GM19025 (cell line): ENCODE measurements around the gene RIMBP2.
"Not testable (repeated sequence)": the region's sequence is repeated elsewhere in the genome, so short reads cannot be mapped to it uniquely, and the experiment has no call there.

Source experiments
- ATAC-seq: cut with Tn5 transposase; IDR thresholded peaks from one replicate; pipeline ENCODE4 v1.9.1; 2021; ENCODE audit warnings: mild to moderate bottlenecking, low read depth, moderate library complexity; ENCODE audit not compliant: unreplicated experiment

Gene RIMBP2

DNA sequence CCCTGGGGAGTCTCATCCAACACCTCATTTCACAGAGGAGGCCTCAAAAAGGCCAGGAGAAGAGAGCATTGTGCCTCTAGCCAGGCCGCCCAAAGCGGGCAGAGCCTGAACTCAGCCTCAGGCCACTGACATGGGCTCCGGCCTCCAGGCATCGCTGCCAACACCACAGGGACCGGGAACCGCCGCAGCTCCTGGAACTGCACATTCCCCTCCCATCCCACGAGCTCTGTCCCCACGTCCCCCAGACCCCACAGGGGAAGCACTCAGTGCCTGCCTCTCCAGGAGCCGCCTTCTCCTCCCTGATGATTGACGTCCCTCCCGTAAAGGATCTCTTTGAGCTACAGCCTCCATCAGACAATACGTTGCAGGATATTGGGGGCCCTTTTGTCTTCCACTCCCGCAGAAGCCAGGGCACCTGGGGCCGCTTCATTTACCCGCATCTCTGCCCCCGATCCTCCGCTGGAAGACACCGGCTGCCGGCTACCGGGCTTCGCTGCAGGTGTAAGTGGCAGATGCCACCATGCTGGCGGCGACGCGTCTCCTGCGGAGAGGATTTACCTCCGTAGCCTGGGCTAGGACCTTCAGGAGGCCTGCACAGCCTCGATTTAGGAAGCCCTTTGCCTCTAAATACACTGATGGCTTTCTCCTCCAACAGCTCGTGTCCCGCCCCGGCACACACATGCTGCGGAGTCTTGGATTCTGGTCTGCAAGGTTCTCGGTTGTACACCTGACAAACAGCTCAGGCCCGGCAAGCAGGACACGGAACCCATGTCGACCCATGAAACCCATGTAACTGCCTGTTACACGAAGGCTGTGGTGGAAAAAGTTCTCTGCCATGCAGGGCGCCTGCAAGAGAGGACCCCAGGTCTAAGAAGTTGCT is 104.8 kb downstream of the RIMBP2 start:
- ATAC-seq: no peak

DNA sequence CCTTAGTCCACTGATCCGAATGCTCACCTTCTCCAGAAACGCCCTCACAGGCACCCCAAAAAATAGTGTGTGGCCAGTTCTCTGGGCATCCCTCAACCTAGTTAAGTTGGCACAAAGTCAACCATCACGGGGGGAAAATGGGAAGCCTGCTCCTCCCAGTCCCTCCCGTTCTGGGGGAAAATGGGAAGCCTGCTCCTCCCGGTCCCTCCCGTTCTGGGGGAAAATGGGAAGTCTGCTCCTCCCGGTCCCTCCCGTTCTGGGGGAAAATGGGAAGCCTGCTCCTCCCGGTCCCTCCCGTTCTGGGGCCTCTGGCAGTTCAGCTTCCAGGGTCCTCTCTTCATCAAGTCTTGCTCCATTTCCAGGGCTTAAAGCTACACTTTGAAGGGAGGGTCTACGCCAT is 106.1 kb downstream of the RIMBP2 start:
- ATAC-seq: no peak

DNA sequence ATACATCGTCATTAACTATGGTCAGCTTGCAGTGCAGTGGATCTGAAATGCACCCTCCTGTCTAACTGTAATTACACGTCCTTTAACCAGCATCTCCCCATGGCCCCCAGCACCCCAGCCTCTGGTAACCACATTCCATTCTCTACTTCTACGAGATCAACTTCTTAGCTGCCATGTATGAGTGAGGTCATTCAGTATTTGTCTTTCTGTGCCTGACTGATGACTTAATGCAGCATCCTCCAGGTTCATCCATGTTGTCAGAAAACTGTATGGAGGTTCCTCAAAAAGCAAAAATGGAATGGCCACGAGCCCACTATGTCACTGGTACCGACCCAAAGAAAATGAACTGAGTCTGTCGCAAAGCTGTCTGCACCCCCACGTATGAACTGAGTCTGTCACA is 107.3 kb downstream of the RIMBP2 start:
- no peak for ATAC-seq

DNA sequence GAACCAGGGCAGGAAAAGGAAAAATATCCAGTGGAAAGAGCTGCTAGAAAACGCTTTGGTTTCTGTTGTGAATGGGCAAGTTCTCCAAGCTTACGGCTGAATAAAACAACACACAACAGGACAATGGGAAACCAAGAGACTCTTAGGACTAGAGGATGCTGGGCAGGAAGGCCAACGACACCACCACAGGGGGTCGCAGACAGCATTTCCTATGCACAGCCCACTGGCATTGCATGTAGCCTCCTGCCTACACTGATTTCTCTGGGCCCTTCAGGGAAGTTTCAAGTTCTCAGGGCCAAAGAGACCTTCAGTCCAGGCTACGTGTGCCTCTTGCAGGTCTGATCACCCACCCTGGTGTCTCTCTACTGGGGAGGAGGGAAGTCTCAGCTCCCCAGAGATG is 108.0 kb downstream of the RIMBP2 start:
- no peak for ATAC-seq

DNA sequence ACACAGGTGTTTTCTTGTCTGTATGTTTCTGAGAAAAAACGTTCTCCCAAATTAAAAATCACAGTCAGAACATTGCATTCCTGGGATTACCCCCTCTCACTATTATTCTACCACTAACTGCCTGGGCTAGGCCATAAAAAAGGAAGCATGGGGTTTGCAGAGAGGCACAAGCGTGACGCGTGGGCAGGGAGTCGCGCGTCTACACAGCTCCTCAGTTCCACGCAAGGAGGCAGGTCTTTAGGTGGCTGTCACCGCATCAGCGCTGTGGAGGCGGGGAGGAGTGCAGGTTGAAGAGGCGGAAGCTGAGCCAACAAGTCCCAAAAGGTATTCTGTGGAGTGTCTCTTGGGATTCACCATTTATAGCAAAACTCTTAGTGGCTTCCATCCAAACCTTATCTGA is 109.9 kb downstream of the RIMBP2 start:
- no peak for ATAC-seq

DNA sequence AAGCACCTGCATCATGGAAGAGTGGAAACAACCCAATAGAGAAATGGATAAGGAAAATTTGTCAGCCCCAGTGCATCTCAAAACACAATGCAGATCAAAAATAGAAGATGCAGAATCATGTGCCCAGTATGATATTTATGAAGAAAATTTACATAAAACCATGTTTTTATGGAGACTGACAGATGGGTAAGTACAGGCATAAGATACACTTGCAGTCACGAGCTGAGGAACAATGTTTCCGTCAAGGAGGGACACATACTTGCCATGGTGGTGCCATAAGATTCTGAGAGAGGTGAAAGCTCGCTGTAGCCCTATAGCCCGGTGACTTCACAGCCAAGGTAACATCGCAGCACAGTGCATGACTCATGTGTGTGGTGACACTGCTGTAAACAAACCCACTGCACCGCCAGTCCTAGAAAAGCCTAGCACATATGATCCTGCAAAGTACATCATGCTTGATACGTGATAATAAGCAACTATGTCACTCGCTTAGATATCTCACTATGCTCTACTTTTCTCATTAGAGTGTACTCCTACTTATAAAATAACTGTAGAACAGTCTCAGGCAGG is 112.6 kb downstream of the RIMBP2 start:
- no peak for ATAC-seq

DNA sequence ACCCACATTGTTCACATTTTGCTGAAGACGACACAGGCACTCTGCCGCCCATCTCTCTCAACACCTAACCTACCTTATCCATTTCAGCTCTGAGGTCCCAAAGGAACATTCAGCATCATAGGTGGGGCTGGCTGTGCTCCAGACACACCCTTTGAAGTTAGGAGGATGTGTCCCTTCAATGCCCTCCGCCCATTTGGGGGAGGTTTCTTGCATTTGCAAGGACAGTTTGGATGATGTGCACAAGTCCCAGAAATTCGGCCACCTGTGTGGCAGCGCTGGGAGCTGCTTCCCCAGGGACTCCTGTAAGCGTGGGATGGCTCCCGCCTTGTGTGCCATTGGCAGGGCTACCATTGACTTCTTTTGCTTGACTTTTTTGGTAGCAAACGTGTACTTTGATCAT is 113.8 kb downstream of the RIMBP2 start:
- ATAC-seq: no peak

DNA sequence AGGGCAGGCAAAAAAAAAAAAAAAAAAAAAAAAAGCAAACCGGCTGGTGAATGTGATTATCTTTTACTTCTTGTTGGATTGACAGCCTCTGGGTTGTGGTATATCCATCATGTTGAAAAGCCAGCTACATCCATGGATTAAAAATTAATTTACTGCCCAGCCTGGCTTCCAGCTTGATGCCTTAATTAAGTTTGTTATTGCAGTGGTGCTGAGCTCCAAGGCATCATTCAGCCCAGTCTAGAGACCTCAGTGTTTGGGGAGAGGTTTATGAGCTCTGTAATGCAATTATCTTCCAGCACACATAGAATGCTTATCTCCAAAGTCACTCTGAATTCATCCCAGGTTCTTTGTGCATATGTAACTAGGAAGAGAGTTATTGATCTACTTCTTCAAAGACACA is 114.8 kb downstream of the RIMBP2 start:
- no peak for ATAC-seq

DNA sequence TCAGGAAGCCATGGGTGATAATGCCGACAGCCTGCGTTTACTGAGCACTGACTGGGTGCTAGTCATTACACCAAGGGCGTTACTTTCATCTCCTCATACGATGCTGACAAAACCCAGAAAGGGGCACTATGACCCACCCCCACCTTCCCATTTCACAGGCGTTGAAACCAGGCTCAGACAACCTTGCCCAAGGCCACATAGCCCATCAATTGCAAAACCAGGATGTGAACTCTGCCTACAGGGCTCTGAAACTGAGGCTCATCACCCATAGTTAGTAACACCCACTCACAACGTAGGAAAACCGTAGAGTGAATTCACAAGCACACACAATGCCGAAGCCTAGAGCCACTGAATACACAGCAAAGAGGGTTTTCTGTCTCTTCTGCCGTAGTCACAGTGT is 119.9 kb downstream of the RIMBP2 start:
- ATAC-seq: no peak

DNA sequence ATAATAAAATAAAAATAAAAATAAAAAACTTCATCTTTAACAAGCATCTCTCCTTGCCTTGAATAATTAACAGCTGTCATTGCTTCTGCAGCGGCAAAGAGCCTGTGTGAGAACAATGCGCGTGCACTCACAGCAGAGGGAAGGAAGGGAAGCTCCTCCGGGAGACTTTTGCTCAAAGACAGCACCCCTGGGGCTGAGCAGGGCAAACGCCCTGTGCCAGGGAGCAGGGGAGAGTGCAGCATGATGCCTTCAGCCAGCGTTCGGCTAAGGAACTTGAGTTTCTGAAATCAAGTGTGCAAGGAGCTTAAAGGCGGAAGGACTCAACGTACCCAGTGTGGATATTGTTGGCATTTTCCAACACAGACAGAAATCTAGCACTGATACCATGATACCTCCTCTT is 120.5 kb downstream of the RIMBP2 start:
- no peak for ATAC-seq

DNA sequence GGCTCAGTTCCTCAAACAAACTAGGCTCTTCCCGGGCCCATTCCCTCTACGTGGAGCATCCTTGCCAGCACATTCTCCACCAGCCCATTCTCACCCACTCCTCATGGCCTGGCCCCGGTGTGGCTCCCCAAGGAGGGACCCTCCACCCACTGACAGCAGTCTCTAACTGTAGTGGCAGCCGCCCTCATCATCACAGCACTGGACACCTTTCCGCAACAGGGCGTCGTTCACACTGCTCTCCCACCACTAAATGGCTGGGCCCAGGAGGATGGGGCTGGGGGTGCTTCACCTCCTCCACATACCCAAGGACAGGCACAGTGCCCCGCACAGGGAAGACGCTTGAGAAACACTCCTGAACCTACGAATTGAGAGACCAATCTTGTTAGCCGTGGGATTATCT is 123.0 kb downstream of the RIMBP2 start:
- no peak for ATAC-seq

DNA sequence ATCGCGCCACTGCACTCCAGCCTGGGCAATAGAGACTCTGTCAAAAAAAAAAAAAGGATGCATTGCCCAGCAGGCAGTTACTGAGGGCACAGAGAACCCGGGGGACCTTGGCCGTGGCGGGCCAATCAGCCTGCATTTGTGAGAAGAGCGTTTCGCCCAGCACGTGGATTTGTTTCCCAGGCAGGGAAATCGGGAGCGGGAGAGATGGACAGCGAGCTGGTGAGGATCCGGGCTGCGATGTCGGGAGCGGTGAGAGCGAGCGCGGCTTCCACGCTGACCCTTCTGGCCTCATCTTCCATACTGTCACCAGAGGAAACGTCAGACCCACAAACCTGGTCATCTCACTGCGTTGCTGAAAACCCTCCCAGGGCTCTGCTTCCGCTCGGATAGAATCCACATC is 123.5 kb downstream of the RIMBP2 start:
- no peak for ATAC-seq

DNA sequence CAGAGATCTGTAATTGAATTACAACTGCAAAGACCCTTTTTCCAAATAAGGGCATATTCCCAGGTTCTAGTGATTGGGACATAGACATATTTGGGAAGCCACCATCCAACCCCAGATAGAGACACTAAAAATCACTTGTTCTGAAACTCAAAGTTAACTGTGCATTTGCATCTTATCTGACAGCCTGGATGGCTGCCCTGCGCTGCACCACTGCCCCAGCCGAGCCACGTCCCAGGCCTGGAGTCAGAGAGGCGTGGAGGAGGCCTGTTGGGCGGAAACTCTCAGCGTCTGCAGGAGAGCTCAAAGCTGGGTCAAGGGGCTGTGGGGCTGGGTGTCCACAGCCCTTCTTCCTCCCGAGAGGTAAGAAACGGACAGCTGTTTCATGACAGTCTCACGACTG is 124.4 kb downstream of the RIMBP2 start:
- no peak for ATAC-seq

DNA sequence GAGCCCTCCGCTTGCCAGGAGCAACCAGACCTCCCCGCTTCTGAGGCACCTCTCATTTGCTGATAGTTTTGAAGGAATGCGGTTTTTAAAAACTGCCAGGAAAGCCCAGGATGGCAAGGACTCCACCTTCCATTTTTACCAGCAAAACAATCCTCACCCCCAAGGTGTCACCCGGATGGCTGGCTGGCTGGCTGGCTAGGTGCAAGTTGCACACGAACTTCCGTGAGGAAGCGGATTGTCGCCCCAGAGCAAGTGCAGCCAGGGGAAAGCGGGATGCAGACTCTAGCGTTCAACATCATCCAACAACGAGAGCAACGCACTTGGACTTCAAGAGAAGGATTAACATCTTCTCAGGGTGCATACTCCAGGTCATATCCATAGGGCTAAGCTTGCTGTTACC is 125.4 kb downstream of the RIMBP2 start:
- no peak for ATAC-seq

DNA sequence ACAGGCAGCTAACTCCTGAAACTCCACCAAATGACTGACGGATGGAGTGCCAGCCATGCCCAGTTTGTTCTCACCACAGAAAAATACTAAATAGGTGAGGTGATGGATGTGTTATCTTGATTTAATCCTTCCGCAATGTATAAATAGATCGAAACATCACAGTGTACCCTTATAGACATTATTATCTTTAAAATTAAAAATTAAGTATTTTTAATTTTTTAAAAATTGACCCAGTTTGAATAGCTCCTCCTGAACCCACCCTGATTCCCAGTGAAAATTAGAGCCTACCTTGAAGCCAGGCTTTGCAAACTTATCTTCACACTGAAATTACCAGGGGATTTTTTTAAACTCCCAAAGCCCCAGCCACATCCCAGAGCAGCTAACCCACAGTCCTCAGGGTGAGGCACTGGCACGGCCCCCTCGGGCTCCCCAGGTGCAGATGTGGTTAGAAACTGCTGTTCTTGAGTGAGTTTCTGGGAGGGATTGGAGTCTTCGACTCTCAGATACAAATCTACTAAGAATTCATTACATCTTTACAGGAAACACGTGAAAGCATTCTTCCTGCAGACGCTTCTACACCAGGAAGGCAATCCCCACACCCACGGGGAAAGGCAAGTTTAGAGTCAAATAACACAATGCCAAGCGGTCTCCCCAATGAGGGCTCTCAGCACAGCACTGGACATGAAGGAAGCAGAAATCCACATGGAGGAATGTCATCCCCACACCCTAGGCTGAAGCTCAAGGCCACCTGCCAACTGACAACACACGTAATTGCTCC is 126.4 kb downstream of the RIMBP2 start:
- no peak for ATAC-seq

DNA sequence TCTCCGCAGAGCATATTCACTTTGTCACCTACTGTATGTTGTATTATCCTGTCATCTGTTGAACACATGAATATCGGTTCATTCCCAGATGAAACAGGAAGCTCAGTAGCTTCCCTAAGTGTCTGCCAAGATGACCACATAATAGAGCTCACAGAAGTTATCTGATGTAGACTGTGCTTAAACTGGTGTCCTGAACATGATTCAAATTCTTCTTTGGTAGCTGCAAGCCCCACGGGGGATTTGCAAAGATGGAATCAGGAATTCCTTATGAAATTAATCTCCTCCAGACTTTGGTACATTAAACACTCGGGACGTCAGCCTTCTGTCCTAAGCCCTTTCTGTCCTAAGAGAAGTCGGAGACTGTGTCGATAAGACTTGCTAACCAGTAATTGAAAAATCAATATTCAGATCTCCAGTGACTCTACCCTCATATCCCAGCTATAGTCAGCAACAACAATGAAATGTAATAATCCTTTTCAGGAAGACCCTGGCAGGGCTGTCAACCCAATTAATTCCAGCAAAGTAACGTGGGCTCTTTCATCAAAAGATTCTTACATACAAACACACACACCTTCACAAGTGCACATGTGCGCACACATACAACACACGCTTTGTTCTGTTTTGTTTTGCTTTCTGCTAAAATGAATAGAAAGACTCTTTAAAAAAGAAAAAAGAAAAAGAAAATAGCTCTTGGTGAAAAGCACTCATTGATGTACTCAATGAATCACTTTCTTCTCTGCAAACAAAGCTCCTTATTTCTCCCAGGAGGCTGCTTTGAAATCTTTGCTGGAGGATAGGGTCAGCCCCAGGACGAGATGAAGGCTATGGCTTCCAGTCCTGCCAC is 127.2 kb downstream of the RIMBP2 start:
- no peak for ATAC-seq

DNA sequence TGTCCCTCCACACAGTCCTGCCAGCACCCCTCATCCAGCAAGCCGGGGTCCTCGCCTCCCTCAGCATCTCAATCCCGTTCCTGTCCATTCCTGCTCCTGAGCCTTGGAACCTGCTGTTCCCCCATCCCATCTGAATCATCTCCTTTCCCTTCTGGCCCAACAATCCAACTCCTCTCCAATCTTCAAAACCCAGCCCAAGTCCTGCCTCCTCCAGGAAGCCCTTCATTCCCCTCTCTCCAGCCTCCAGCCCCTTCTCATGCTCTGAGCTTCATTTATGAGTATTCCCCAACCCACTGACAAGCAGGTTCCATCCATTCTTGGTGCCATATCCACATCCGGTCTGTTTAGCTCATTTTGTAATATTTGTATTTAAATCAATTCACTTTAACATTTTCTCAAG is 128.1 kb downstream of the RIMBP2 start:
- ATAC-seq: no peak

DNA sequence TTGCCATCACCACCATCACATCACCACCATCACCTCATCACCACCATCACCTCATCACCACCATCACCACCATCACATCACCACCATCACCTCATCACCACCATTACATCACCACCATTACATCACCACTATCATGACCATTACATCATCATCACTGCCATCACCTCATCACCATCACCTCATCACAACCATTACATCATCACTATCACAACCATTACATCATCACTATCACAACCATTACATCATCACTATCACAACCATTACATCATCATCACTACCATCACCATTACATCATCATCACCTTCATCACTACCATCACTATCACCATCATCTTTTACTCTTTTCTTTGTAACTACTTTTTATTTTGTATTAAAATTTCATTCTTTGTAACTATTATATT is 131.6 kb downstream of the RIMBP2 start:
- ATAC-seq: not testable (repeated sequence)

DNA sequence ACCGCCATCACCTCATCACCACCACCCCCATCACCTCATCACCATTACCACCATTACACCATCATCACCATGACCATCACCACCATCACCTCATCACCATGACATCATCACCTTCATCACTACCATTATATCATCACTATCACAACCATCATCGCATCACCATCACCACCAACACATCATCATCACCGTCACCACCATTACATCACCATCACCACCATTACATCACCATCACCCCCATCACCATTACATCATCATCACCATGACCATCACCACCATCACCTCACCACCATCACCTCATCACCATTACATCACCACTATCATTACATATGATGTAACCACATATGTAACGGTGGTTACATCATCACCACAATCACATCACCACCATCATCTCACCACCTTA is 132.3 kb downstream of the RIMBP2 start:
- ATAC-seq: no peak

DNA sequence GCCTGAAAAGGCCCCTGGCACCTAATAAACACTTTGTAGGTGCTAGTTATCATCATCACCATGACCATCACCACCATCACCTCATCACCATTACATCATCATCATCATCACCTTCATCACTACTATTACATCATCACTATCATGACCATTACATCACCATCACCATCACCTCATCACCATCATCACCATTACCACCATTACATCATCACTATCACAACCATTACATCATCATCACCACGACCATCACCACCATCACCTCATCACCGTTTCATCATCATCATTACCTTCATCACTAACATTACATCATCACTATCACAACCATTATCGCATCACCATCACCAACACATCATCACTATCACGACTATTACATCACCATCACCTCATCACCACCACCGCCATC is 132.8 kb downstream of the RIMBP2 start:
- ATAC-seq: no peak

DNA sequence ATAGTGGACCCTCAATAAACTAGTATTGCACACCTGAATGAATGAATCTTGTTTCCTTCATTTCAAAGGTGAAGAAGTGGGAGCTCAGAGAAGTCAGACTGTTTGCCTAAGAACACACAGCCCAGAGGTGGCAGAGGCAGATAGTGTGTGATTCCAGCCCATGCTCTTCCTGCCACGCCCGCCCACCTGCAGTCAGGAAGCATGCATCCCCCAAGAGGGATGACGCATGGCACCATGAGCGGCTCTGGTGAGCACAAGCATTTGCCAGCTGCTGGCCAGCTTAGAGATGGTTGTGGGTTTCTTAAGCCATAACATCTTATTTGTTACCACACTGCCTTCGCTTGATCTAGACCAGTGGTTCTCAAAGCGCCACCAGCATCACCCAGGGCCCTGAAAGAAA is 133.8 kb downstream of the RIMBP2 start:
- ATAC-seq: no peak
